ENCODE results near the gene SCRT2. TPM values are rescaled to one million over a fixed set of nuclear protein-coding genes. Genes with fewer than 3 reads are reported as not detected.
"Not testable (repeated sequence)": the region's sequence is repeated elsewhere in the genome, so short reads cannot be mapped to it uniquely, and the experiment has no call there.

The SCRT2 gene
- not detected in 2 replicates for total RNA-seq (2021)
- long read RNA-seq = 0 reads

- H2BK5ac ChIP-seq (ENCODE audit: insufficient read length, low read length) = no peak within 1 kb of the TSS
- peaks cover 73% of the 10 kb centered on the region for H3K27me3 Mint-ChIP-seq (ENCODE audit: low read depth)
These were observed at the start of gene SCRT2 for GRCh38 chr20:675453-676314. TSS of gene SCRT2 (minus strand) at chr20:675802. CDS start at chr20:675601, 201 bp downstream.

GRCh38 chr20:724797-725196 is 49.2 kb upstream of the SCRT2 start:
- Mint-ChIP-seq H3K4me1 (peaks cover 12 to 21% of the 10 kb centered on the region in 2 experiments), H3K27me3 (ENCODE audit: low read depth) (peaks cover 66% of the 10 kb centered on the region)
- not testable (repeated sequence) for H3K4ac ChIP-seq (ENCODE audit: low read depth, low read length); H3K79me1 ChIP-seq (ENCODE audit: insufficient read depth, low read depth, low read length, poor library complexity, severe bottlenecking); H2AFZ ChIP-seq (ENCODE audit: low read length); H3K23me2 ChIP-seq (ENCODE audit: insufficient read length, low read depth, low read length, poor library complexity, severe bottlenecking); H4K8ac ChIP-seq (replicated peaks; ENCODE audit: insufficient read length, low read depth, low read length); H3K79me2 ChIP-seq (ENCODE audit: insufficient read depth, low read length); H3K23ac ChIP-seq (ENCODE audit: insufficient read length, low read depth, low read length); H3K4me2 ChIP-seq (ENCODE audit: insufficient read depth, insufficient read length, low read length); H3K4me3 Mint-ChIP-seq; H3K9me3 ChIP-seq (ENCODE audit: control insufficient read depth, low read depth, low read length); H2BK12ac ChIP-seq (ENCODE audit: insufficient read length, low read depth, low read length); H4K91ac ChIP-seq (ENCODE audit: insufficient read length, low read depth, low read length); H3K4me1 ChIP-seq (ENCODE audit: insufficient read depth, low read length); H2BK15ac ChIP-seq (ENCODE audit: low read depth, low read length); H3K27me3 ChIP-seq (ENCODE audit: insufficient read depth, low read length); H2AK5ac ChIP-seq (ENCODE audit: insufficient read length, low read length); DNase-seq; H4K5ac ChIP-seq (ENCODE audit: insufficient read length, low read depth, low read length); H3K9me3 Mint-ChIP-seq; H4K20me1 ChIP-seq (ENCODE audit: control insufficient read depth, insufficient read depth, insufficient read length); H3T11ph ChIP-seq (ENCODE audit: low read length); H3K18ac ChIP-seq (ENCODE audit: insufficient read length, low read depth, low read length); H3K36me3 Mint-ChIP-seq (ENCODE audit: insufficient read depth in 1 of 3, low read depth in 3 of 3); H3K14ac ChIP-seq (ENCODE audit: insufficient read depth, low read length); H3K56ac ChIP-seq (ENCODE audit: insufficient read length, low read depth, low read length); H2BK120ac ChIP-seq (ENCODE audit: low read depth, low read length, poor library complexity, severe bottlenecking); H3K9ac ChIP-seq (ENCODE audit: extremely low read depth, insufficient read length, low read length); H2BK20ac ChIP-seq (ENCODE audit: low read depth, low read length, poor library complexity, severe bottlenecking); H2BK5ac ChIP-seq (ENCODE audit: insufficient read length, low read length); H3K27ac ChIP-seq (ENCODE audit: insufficient read length, low read depth, low read length); H3K27ac Mint-ChIP-seq
- no CpG with 5 or more reads among the region's 7 CpGs for WGBS (ENCODE audit: extremely low coverage, insufficient read length, low lambda C conversion rate)

More at GRCh38 chr20:675453-676314, at the start of gene SCRT2:
- H3K9me3 ChIP-seq (ENCODE audit: control insufficient read depth, low read depth, low read length) = no peaks in the 10 kb centered on the region
- H3K18ac ChIP-seq (ENCODE audit: insufficient read length, low read depth, low read length) = no peak within 1 kb of the TSS
- no peak within 1 kb of the TSS for H4K5ac ChIP-seq (ENCODE audit: insufficient read length, low read depth, low read length)
- H3K56ac ChIP-seq (ENCODE audit: insufficient read length, low read depth, low read length) = no peak within 1 kb of the TSS
- no peak within 1 kb of the TSS for H2BK12ac ChIP-seq (ENCODE audit: insufficient read length, low read depth, low read length)
- no peak within 1 kb of the TSS for H3K9ac ChIP-seq (ENCODE audit: extremely low read depth, insufficient read length, low read length)
- no peak within 1 kb of the TSS for H4K8ac ChIP-seq (replicated peaks; ENCODE audit: insufficient read length, low read depth, low read length)
- Mint-ChIP-seq H3K9me3 (peaks cover 0 to 4% of the 10 kb centered on the region in 2 experiments; a peak in 1 of 5 replicates), H3K4me1 (peaks cover 17 to 40% of the 10 kb centered on the region in 2 experiments), H3K27ac (no peak within 1 kb of the TSS), H3K4me3 (peak within 1 kb of the TSS; percentile 64 to 84), H3K36me3 (ENCODE audit: insufficient read depth in 1 of 3, low read depth in 3 of 3) (no peaks in the 10 kb centered on the region; a peak in 1 of 7 replicates)
- no peak within 1 kb of the TSS for H3K23ac ChIP-seq (ENCODE audit: insufficient read length, low read depth, low read length)
- no CpG with 5 or more reads among the region's 69 CpGs for WGBS (ENCODE audit: extremely low coverage, insufficient read length, low lambda C conversion rate)
- H3K23me2 ChIP-seq (ENCODE audit: insufficient read length, low read depth, low read length, poor library complexity, severe bottlenecking) = peaks cover 17% of the 10 kb centered on the region
- H3K4ac ChIP-seq (ENCODE audit: low read depth, low read length) = no peak within 1 kb of the TSS
- no peak within 1 kb of the TSS for H2AFZ ChIP-seq (ENCODE audit: low read length)
- H3K4me1 ChIP-seq (ENCODE audit: insufficient read depth, low read length) = no peaks in the 10 kb centered on the region
- no peaks in the 10 kb centered on the region for H3K79me1 ChIP-seq (ENCODE audit: insufficient read depth, low read depth, low read length, poor library complexity, severe bottlenecking)
- no peaks in the 10 kb centered on the region for H3K79me2 ChIP-seq (ENCODE audit: insufficient read depth, low read length)
- H4K91ac ChIP-seq (ENCODE audit: insufficient read length, low read depth, low read length) = no peak within 1 kb of the TSS
- DNase-seq = peak; percentile 81
- H4K20me1 ChIP-seq (ENCODE audit: control insufficient read depth, insufficient read depth, insufficient read length) = no peaks in the 10 kb centered on the region
- H3K4me2 ChIP-seq (ENCODE audit: insufficient read depth, insufficient read length, low read length) = peak within 1 kb of the TSS; percentile 98
- no peak within 1 kb of the TSS for H3T11ph ChIP-seq (ENCODE audit: low read length)
- no peak within 1 kb of the TSS for H2BK120ac ChIP-seq (ENCODE audit: low read depth, low read length, poor library complexity, severe bottlenecking)
- no peak within 1 kb of the TSS for H3K27ac ChIP-seq (ENCODE audit: insufficient read length, low read depth, low read length)
- no peak within 1 kb of the TSS for H2BK20ac ChIP-seq (ENCODE audit: low read depth, low read length, poor library complexity, severe bottlenecking)
- H3K14ac ChIP-seq (ENCODE audit: insufficient read depth, low read length) = peak within 1 kb of the TSS; percentile 28
- peaks cover 5% of the 10 kb centered on the region for H3K27me3 ChIP-seq (ENCODE audit: insufficient read depth, low read length)
- H2AK5ac ChIP-seq (ENCODE audit: insufficient read length, low read length) = no peak within 1 kb of the TSS
- no peak within 1 kb of the TSS; the same call in 1 of the 2 replicates for H2BK15ac ChIP-seq (ENCODE audit: low read depth, low read length)
- no peak for TF ChIP-seq CTCF (conservative IDR thresholded peaks at IDR 0.05)

All from H9 (cell line).